ENCODE data around the gene DBI.
"Not testable (repeated sequence)": the region's sequence is repeated elsewhere in the genome, so short reads cannot be mapped to it uniquely, and the experiment has no call there.

GRCh38 chr2:119373907-119374745 is 7.3 kb downstream of the DBI start:
- TF ChIP-seq CTCF (IDR thresholded peaks at IDR 0.05); SIN3A (IDR thresholded peaks at IDR 0.05; ENCODE audit: borderline replicate concordance, insufficient read depth, low read depth, low read length); POLR2AphosphoS5 (IDR thresholded peaks at IDR 0.05; ENCODE audit: low read depth, low read length); REST (IDR thresholded peaks at IDR 0.05; ENCODE audit: insufficient read depth in 1 of 2, low read depth in 2 of 2, low read length in 1 of 2): not testable (repeated sequence)
